Trophoblast cell (in vitro differentiated cells and primary cell): ENCODE data around the gene AFDN.

Experiments used
- DNase-seq, 2 donors: peaks; one replicate each; pipeline ENCODE4 v3.0.0-alpha.2; 2016
- H2AFZ ChIP-seq: 2 replicates; pipeline ENCODE4 v1.6.1; 2013; ENCODE audit warnings: low read length, moderate library complexity, mild to moderate bottlenecking; ENCODE audit not compliant: insufficient read depth, poor library complexity
- H2AK5ac ChIP-seq: 2 replicates; pipeline ENCODE4 v1.6.1; 2013; ENCODE audit warnings: mild to moderate bottlenecking, low read length
- H2BK120ac ChIP-seq: 2 replicates; pipeline ENCODE4 v1.6.1; 2013; ENCODE audit warnings: low read length, mild to moderate bottlenecking, moderate library complexity; ENCODE audit not compliant: insufficient read depth, poor library complexity
- H2BK12ac ChIP-seq: 2 replicates; pipeline ENCODE4 v1.6.1; 2013; ENCODE audit warnings: mild to moderate bottlenecking, low read length, moderate library complexity
- H2BK5ac ChIP-seq: 2 replicates; pipeline ENCODE4 v1.6.1; 2013; ENCODE audit warnings: low read length, low read depth, moderate library complexity, mild to moderate bottlenecking; ENCODE audit not compliant: poor library complexity
- H3K14ac ChIP-seq: 2 replicates; pipeline ENCODE4 v1.6.1; 2013; ENCODE audit warnings: mild to moderate bottlenecking, low read length
- H3K18ac ChIP-seq: 2 replicates; pipeline ENCODE4 v1.6.1; 2013; ENCODE audit warnings: mild to moderate bottlenecking, low read length
- H3K23ac ChIP-seq: 2 replicates; pipeline ENCODE4 v1.6.1; 2013; ENCODE audit warnings: low read length
- H3K27ac ChIP-seq: 2 replicates; pipeline ENCODE4 v1.5.1; 2013; ENCODE audit warnings: low read depth, mild to moderate bottlenecking, inconsistent platforms, low read length, moderate library complexity
- H3K27me3 ChIP-seq: 2 replicates; pipeline ENCODE4 v1.6.1; 2013; ENCODE audit warnings: inconsistent platforms, mild to moderate bottlenecking, low read length, moderate library complexity; ENCODE audit not compliant: insufficient read depth
- H3K36me3 ChIP-seq, 2 experiments: 1 replicate in 1 of 2; 2 replicates in 1 of 2; pipeline ENCODE4 v1.6.1; 2013; ENCODE audit warnings: low read length in 2 of 2, mild to moderate bottlenecking in 2 of 2, moderate library complexity in 1 of 2; ENCODE audit not compliant: insufficient read depth in 2 of 2, control insufficient read depth in 1 of 2
- H3K4ac ChIP-seq: 2 replicates; pipeline ENCODE4 v1.6.1; 2013; ENCODE audit warnings: low read depth, mild to moderate bottlenecking, low read length, moderate library complexity
- H3K4me1 ChIP-seq, 2 experiments: 1 replicate in 1 of 2; 2 replicates in 1 of 2; pipeline ENCODE4 v1.6.1; 2013; ENCODE audit warnings: low read length in 2 of 2, mild to moderate bottlenecking in 2 of 2, moderate library complexity in 1 of 2; ENCODE audit not compliant: insufficient read depth in 2 of 2, control insufficient read depth in 1 of 2
- H3K4me2 ChIP-seq: 2 replicates; pipeline ENCODE4 v1.6.1; 2013; ENCODE audit warnings: inconsistent platforms, mild to moderate bottlenecking, low read length, moderate library complexity
- H3K4me3 ChIP-seq: 2 replicates; pipeline ENCODE4 v1.5.1; 2013; ENCODE audit warnings: mild to moderate bottlenecking, low read depth, low read length, inconsistent platforms
- H3K79me1 ChIP-seq: one replicate; pipeline ENCODE4 v1.6.1; 2013; ENCODE audit warnings: low read length
- H3K79me2 ChIP-seq: 2 replicates; pipeline ENCODE4 v1.6.1; 2013; ENCODE audit warnings: low read length, mild to moderate bottlenecking; ENCODE audit not compliant: control insufficient read depth, insufficient read depth, poor library complexity
- H3K9ac ChIP-seq: 2 replicates; pipeline ENCODE4 v1.6.1; 2013; ENCODE audit warnings: mild to moderate bottlenecking, low read length
- H3K9me3 ChIP-seq: 2 replicates; pipeline ENCODE4 v1.6.1; 2013; ENCODE audit warnings: low read depth, mild to moderate bottlenecking, control low read depth, inconsistent platforms, low read length; ENCODE audit not compliant: insufficient read depth
- H4K12ac ChIP-seq: 2 replicates; pipeline ENCODE4 v1.6.1; 2013; ENCODE audit warnings: low read depth, mild to moderate bottlenecking, low read length, moderate library complexity
- H4K8ac ChIP-seq: 2 replicates; pipeline ENCODE4 v1.6.1; 2013; ENCODE audit warnings: low read depth, mild to moderate bottlenecking, low read length, moderate library complexity
- H4K91ac ChIP-seq: one replicate; pipeline ENCODE4 v1.6.1; 2013; ENCODE audit warnings: low read depth, mild to moderate bottlenecking, low read length, moderate library complexity
- WGBS: extraction: QIAGEN DNeasy Blood & Tissue Kit; methylation state at CpG from one replicate; pipeline ENCODE4 v1.1.7; 2013; ENCODE audit warnings: missing lambda C conversion rate; ENCODE audit not compliant: insufficient read length, insufficient coverage; ENCODE audit errors: extremely low coverage; 5-methylcytosine and 5-hydroxymethylcytosine counted together

The AFDN gene

DNA sequence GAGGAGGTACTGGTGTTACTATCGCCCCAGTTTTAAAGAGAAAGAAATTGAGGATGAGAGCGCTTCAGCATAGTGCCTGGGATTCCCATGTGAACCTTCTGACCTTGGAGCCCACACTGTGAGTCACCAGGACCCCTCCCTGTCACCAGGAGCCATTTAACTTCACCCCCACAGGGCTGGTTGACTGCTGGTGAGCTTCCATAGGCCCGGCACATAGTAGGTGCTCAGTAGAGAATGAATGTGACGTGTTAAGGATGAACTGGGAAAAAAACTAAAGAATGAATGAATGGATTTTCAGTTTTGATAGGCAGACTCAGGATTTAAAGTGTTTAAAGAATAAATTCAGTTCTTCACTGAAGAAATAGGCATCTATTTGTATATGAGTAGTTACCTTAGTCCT, 117.4 kb downstream of the AFDN start:
- no CpG with 5 or more reads among the region's 4 CpGs for WGBS
- H3K23ac ChIP-seq: no peak overlapping the region
- H3K27ac ChIP-seq: no peak overlapping the region

DNA sequence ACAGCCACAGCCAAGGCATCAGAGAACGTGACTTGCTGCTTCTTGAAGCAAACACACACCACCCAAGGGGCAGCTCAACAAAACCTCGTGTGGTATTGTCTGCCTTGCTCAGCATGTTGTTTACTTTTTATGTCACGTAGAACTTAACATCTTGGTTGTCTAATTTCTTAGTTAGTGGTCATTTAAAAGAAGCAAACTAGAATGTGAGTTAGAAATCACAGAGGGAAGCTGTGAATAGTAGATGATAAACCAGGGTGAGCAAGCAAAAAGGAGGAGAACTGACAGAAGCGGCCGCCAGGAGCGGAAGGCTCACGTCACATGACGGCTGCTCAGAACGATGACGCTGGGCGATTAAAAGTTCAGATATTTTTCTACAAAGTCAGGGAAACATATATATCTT, 119.3 kb downstream of the AFDN start:
- Histone ChIP-seq H3K9ac (no peak overlapping the region), H4K12ac (no peak overlapping the region), H3K79me2 (peaks cover 2% of the 10 kb centered on the region), H3K14ac (no peak overlapping the region), H3K23ac (no peak overlapping the region), H3K27me3 (no peaks in the 10 kb centered on the region), H2AK5ac (no peak overlapping the region), H2AFZ (no peak overlapping the region), H2BK5ac (no peak overlapping the region), H2BK120ac (no peak overlapping the region), H3K18ac (no peak overlapping the region), H3K79me1 (peaks cover 4% of the 10 kb centered on the region), H3K4me3 (no peak overlapping the region), H3K9me3 (no peaks in the 10 kb centered on the region), H3K36me3 (peaks cover 28 to 42% of the 10 kb centered on the region in 2 experiments), H3K4me1 (peaks cover 8 to 15% of the 10 kb centered on the region in 2 experiments), H4K91ac (no peak overlapping the region), H4K8ac (no peak overlapping the region), H3K4ac (no peak overlapping the region), H3K27ac (no peak overlapping the region), H3K4me2 (no peak overlapping the region), H2BK12ac (no peak overlapping the region)
- no peak for DNase-seq
- WGBS: no CpG with 5 or more reads among the region's 11 CpGs

More for the DNA sequence above, 117.4 kb downstream of the AFDN start:
- no peak for DNase-seq
- Histone ChIP-seq H2AFZ (no peak overlapping the region), H3K14ac (no peak overlapping the region), H3K79me2 (peaks cover 2% of the 10 kb centered on the region), H3K4ac (no peak overlapping the region), H3K9me3 (no peaks in the 10 kb centered on the region), H3K27me3 (no peaks in the 10 kb centered on the region), H4K12ac (no peak overlapping the region), H3K4me1 (peaks cover 8 to 12% of the 10 kb centered on the region in 2 experiments), H3K36me3 (peaks cover 19 to 30% of the 10 kb centered on the region in 2 experiments), H2BK12ac (no peak overlapping the region), H4K8ac (no peak overlapping the region), H2AK5ac (no peak overlapping the region), H3K9ac (no peak overlapping the region), H2BK120ac (no peak overlapping the region), H3K4me3 (no peak overlapping the region), H3K79me1 (peaks cover 4% of the 10 kb centered on the region), H2BK5ac (no peak overlapping the region), H4K91ac (no peak overlapping the region), H3K18ac (no peak overlapping the region), H3K4me2 (no peak overlapping the region)

DNA sequence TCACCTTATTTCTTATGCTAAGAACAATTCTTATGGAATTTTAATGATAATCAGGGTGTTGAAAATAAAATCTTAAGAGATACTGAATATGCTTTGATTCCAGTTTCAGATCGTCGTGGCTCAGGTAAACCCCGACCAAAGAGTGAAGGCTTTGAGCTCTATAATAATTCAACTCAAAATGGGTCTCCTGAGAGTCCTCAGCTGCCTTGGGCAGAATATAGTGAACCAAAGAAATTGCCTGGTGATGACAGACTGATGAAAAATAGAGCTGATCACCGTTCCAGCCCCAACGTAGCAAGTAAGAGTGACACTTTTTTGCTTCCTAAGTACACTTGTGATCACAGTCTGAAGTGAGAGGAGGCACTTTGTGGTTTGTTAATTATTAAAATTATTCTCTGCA, 119.9 kb downstream of the AFDN start:
- Histone ChIP-seq H3K4me2 (no peak overlapping the region), H2AK5ac (no peak overlapping the region), H3K4ac (no peak overlapping the region), H3K9me3 (no peaks in the 10 kb centered on the region), H3K4me1 (peaks cover 8 to 15% of the 10 kb centered on the region in 2 experiments), H3K27me3 (no peaks in the 10 kb centered on the region), H3K18ac (no peak overlapping the region), H2BK5ac (no peak overlapping the region), H3K36me3 (peaks cover 33 to 48% of the 10 kb centered on the region in 2 experiments), H3K79me1 (peaks cover 4% of the 10 kb centered on the region), H4K91ac (no peak overlapping the region), H4K12ac (no peak overlapping the region), H3K23ac (no peak overlapping the region), H3K27ac (no peak overlapping the region), H3K4me3 (no peak overlapping the region), H2AFZ (no peak overlapping the region), H3K9ac (no peak overlapping the region), H4K8ac (no peak overlapping the region), H3K14ac (no peak overlapping the region), H2BK12ac (no peak overlapping the region), H2BK120ac (no peak overlapping the region), H3K79me2 (peaks cover 2% of the 10 kb centered on the region)
- DNase-seq: no peak
- no CpG with 5 or more reads among the region's 5 CpGs for WGBS

DNA sequence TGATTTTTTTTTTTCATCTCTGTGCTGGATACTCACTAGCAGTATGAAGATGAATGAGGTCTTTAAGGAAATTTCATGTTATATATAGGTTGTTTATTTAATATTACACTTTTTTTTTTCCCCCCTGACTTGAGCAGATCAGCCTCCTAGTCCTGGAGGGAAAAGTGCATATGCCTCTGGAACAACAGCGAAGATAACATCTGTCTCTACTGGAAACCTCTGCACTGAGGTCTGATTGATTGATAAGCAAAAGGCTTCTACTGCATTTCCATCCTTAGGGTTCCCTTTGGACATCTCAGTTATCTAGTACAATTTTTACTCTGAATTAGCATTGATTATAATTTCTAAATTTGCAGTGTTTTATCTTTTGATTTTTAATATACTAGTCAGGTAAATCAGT, 121.0 kb downstream of the AFDN start:
- WGBS: no CpG with 5 or more reads among the region's 1 CpG
- no peak overlapping the region for H2AFZ ChIP-seq
- H2BK5ac ChIP-seq: no peak overlapping the region
- H3K4me1 ChIP-seq: peaks cover 8 to 15% of the 10 kb centered on the region in 2 experiments
- H3K14ac ChIP-seq: no peak overlapping the region
- no peak overlapping the region for H3K4ac ChIP-seq
- peaks cover 2% of the 10 kb centered on the region for H3K79me2 ChIP-seq
- H3K27ac ChIP-seq: no peak overlapping the region
- no peak overlapping the region for H2AK5ac ChIP-seq
- H3K18ac ChIP-seq: no peak overlapping the region
- no peaks in the 10 kb centered on the region for H3K27me3 ChIP-seq
- no peak overlapping the region for H4K12ac ChIP-seq
- no peak overlapping the region for H3K9ac ChIP-seq
- H3K23ac ChIP-seq: no peak overlapping the region
- H2BK12ac ChIP-seq: no peak overlapping the region
- H3K4me3 ChIP-seq: no peak overlapping the region
- H4K91ac ChIP-seq: no peak overlapping the region
- H2BK120ac ChIP-seq: no peak overlapping the region
- no peak overlapping the region for H3K4me2 ChIP-seq
- no peak overlapping the region for H4K8ac ChIP-seq
- DNase-seq: no peak
- H3K36me3 ChIP-seq: peaks cover 40 to 56% of the 10 kb centered on the region in 2 experiments
- H3K79me1 ChIP-seq: peaks cover 4% of the 10 kb centered on the region
- no peaks in the 10 kb centered on the region for H3K9me3 ChIP-seq
